Activated CD8-positive, alpha-beta memory T cell treated with anti-CD3 and anti-CD28 coated beads, Interleukin-2, amount 50 U/mL, for 48 hours (primary cell): ENCODE measurements around the gene CCDC91.
"Not testable (repeated sequence)": the region's sequence is repeated elsewhere in the genome, so short reads cannot be mapped to it uniquely, and the experiment has no call there.

ENCODE experiments used
- DNase-seq: peaks from one replicate; pipeline ENCODE4 v3.0.0-alpha.2; 2020

The CCDC91 gene

GRCh38 chr12:28476206-28476605 is 285.9 kb downstream of the CCDC91 start:
- not testable (repeated sequence) for DNase-seq

- not testable (repeated sequence) for DNase-seq
Measured at GRCh38 chr12:28479097-28479496, 288.8 kb downstream of the CCDC91 start.

GRCh38 chr12:28479683-28480082 is 289.4 kb downstream of the CCDC91 start:
- no peak for DNase-seq

- DNase-seq, result no peak
Measured at GRCh38 chr12:28484156-28484555, 293.9 kb downstream of the CCDC91 start.

GRCh38 chr12:28486521-28486920 is 296.3 kb downstream of the CCDC91 start:
- DNase-seq, result no peak

GRCh38 chr12:28489246-28489645 is 299.0 kb downstream of the CCDC91 start:
- DNase-seq, result no peak

- DNase-seq, result no peak
Measured at GRCh38 chr12:28497889-28498411, 307.7 kb downstream of the CCDC91 start.

- DNase-seq, result no peak
Measured at GRCh38 chr12:28498850-28499249, 308.6 kb downstream of the CCDC91 start.

- DNase-seq, result no peak
Measured at GRCh38 chr12:28500373-28501024, 310.2 kb downstream of the CCDC91 start.

- no peak for DNase-seq
Measured at GRCh38 chr12:28506271-28506670, 316.0 kb downstream of the CCDC91 start.

GRCh38 chr12:28507033-28507432 is 316.8 kb downstream of the CCDC91 start:
- DNase-seq, result no peak

- DNase-seq, result no peak
Measured at GRCh38 chr12:28507867-28508266, 317.6 kb downstream of the CCDC91 start.

GRCh38 chr12:28512406-28512805 is 322.1 kb downstream of the CCDC91 start:
- DNase-seq, result no peak

- DNase-seq, result no peak
Measured at GRCh38 chr12:28512876-28513275, 322.6 kb downstream of the CCDC91 start.

GRCh38 chr12:28513983-28514382 is 323.7 kb downstream of the CCDC91 start:
- no peak for DNase-seq

GRCh38 chr12:28517101-28517500 is 326.8 kb downstream of the CCDC91 start:
- no peak for DNase-seq

- DNase-seq, result no peak
Measured at GRCh38 chr12:28527631-28528249, 337.5 kb downstream of the CCDC91 start.

GRCh38 chr12:28535216-28535615 is 345.0 kb downstream of the CCDC91 start:
- DNase-seq, result no peak

- DNase-seq, result no peak
Measured at GRCh38 chr12:28536088-28536487, 345.8 kb downstream of the CCDC91 start.

- DNase-seq, result no peak
Measured at GRCh38 chr12:28537474-28537873, 347.2 kb downstream of the CCDC91 start.

- DNase-seq, result no peak
Measured at GRCh38 chr12:28539691-28540323, 349.6 kb downstream of the CCDC91 start.

GRCh38 chr12:28540324-28540714 is 350.1 kb downstream of the CCDC91 start:
- DNase-seq, result no peak

- DNase-seq, result no peak
Measured at GRCh38 chr12:28543021-28543890, 353.0 kb downstream of the CCDC91 start.
